PFSK-1 (cell line): ENCODE results near the gene PTGFRN.

Experiments used
- FOXP2 ChIP-seq: optimal IDR thresholded peaks from 2 replicates; pipeline ENCODE3; 2011; ENCODE audit warnings: borderline replicate concordance, control low read depth, inconsistent platforms; ENCODE audit not compliant: insufficient read depth; ENCODE audit errors: extremely low read length, extremely low read depth
- POLR2AphosphoS5 ChIP-seq: IDR thresholded peaks from 2 replicates; pipeline ENCODE4 v1.6.1; 2012; ENCODE audit warnings: low read depth, mild to moderate bottlenecking, control low read depth, low read length, moderate library complexity
- REST ChIP-seq, 2 experiments: IDR thresholded peaks; 2 replicates each; pipeline versions ENCODE4 v1.6.1 to v1.8.0; 2011 to 2012; ENCODE audit warnings: low read depth in 2 of 2, low read length in 2 of 2, control low read depth in 1 of 2, inconsistent platforms in 1 of 2, mild to moderate bottlenecking in 1 of 2, moderate library complexity in 1 of 2; ENCODE audit not compliant: insufficient read depth in 1 of 2
- SIN3A ChIP-seq: IDR thresholded peaks from 2 replicates; pipeline ENCODE4 v1.6.1; 2012; ENCODE audit warnings: mild to moderate bottlenecking, low read length, moderate library complexity, borderline replicate concordance; ENCODE audit not compliant: insufficient read depth
- TAF1 ChIP-seq: IDR thresholded peaks from 2 replicates; pipeline ENCODE4 v1.6.1; 2012; ENCODE audit warnings: low read length, control low read depth, borderline replicate concordance; ENCODE audit not compliant: insufficient read depth

PTGFRN gene

GRCh38 chr1:117036018-117036461 is 126.3 kb downstream of the PTGFRN start:
- TF ChIP-seq REST (IDR thresholded peaks at IDR 0.05; ENCODE audit: insufficient read depth in 1 of 2, low read depth in 2 of 2, low read length in 2 of 2) (no peak), POLR2AphosphoS5 (no peak), FOXP2 (no peak), TAF1 (no peak), SIN3A (no peak)

GRCh38 chr1:117037802-117038201 is 128.1 kb downstream of the PTGFRN start:
- TF ChIP-seq POLR2AphosphoS5 = no peak
- TF ChIP-seq REST (IDR thresholded peaks at IDR 0.05; ENCODE audit: insufficient read depth in 1 of 2, low read depth in 2 of 2, low read length in 2 of 2) = no peak
- no peak for TF ChIP-seq FOXP2
- no peak for TF ChIP-seq TAF1
- TF ChIP-seq SIN3A = no peak

- no peak for TF ChIP-seq REST (IDR thresholded peaks at IDR 0.05; ENCODE audit: insufficient read depth in 1 of 2, low read depth in 2 of 2, low read length in 2 of 2)
- TF ChIP-seq TAF1 = no peak
- TF ChIP-seq FOXP2 = no peak
- TF ChIP-seq SIN3A = no peak
- TF ChIP-seq POLR2AphosphoS5 = no peak
These were observed 128.5 kb downstream of the PTGFRN start for GRCh38 chr1:117038236-117038635.
